Measurements from ENCODE around the gene DPYSL5.
A peak's percentile ranks its signal among the peaks of the same experiment; 100 is the strongest.
"Not testable (repeated sequence)": the region's sequence is repeated elsewhere in the genome, so short reads cannot be mapped to it uniquely, and the experiment has no call there.

The DPYSL5 gene

GRCh38 chr2:26875808-26876207 is 27.9 kb downstream of the DPYSL5 start:
- DNase-seq (ENCODE audit: low spot score), result no peak

GRCh38 chr2:26876260-26876659 is 28.3 kb downstream of the DPYSL5 start:
- no peak for DNase-seq (ENCODE audit: low spot score)

- no peak for DNase-seq (ENCODE audit: low spot score)
These were observed 29.3 kb downstream of the DPYSL5 start for GRCh38 chr2:26877276-26877675.

- no peak for DNase-seq (ENCODE audit: low spot score)
These were observed 32.2 kb downstream of the DPYSL5 start for GRCh38 chr2:26880161-26880560.

GRCh38 chr2:26880910-26881435 is 33.0 kb downstream of the DPYSL5 start:
- no peak for DNase-seq (ENCODE audit: low spot score)

- not testable (repeated sequence) for DNase-seq (ENCODE audit: low spot score)
These were observed 34.3 kb downstream of the DPYSL5 start for GRCh38 chr2:26882220-26882619.

GRCh38 chr2:26883956-26884355 is 36.0 kb downstream of the DPYSL5 start:
- DNase-seq (ENCODE audit: low spot score), result no peak

- DNase-seq (ENCODE audit: low spot score), result no peak
These were observed 36.6 kb downstream of the DPYSL5 start for GRCh38 chr2:26884486-26884885.

- DNase-seq (ENCODE audit: low spot score), result no peak
These were observed 37.9 kb downstream of the DPYSL5 start for GRCh38 chr2:26885651-26886329.

GRCh38 chr2:26886736-26887135 is 38.8 kb downstream of the DPYSL5 start:
- no peak for DNase-seq (ENCODE audit: low spot score)

- no peak for DNase-seq (ENCODE audit: low spot score)
These were observed 39.2 kb downstream of the DPYSL5 start for GRCh38 chr2:26887151-26887550.

GRCh38 chr2:26889796-26890195 is 41.9 kb downstream of the DPYSL5 start:
- DNase-seq (ENCODE audit: low spot score), result peak; percentile 6

GRCh38 chr2:26890341-26891000 is 42.5 kb downstream of the DPYSL5 start:
- DNase-seq (ENCODE audit: low spot score), result peak; percentile 8

GRCh38 chr2:26892133-26892532 is 44.2 kb downstream of the DPYSL5 start:
- DNase-seq (ENCODE audit: low spot score), result peak; percentile 3

GRCh38 chr2:26892922-26893524 is 45.1 kb downstream of the DPYSL5 start:
- DNase-seq (ENCODE audit: low spot score), result peak; percentile 4

- no peak for DNase-seq (ENCODE audit: low spot score)
These were observed 46.2 kb downstream of the DPYSL5 start for GRCh38 chr2:26894136-26894535.

GRCh38 chr2:26897807-26898479 is 50.0 kb downstream of the DPYSL5 start:
- no peak for DNase-seq (ENCODE audit: low spot score)

GRCh38 chr2:26898480-26899078 is 50.6 kb downstream of the DPYSL5 start:
- no peak for DNase-seq (ENCODE audit: low spot score)

- DNase-seq (ENCODE audit: low spot score), result no peak
These were observed 51.7 kb downstream of the DPYSL5 start for GRCh38 chr2:26899500-26900164.

- DNase-seq (ENCODE audit: low spot score), result no peak
These were observed 52.9 kb downstream of the DPYSL5 start for GRCh38 chr2:26900831-26901321.

All from AG20443 (cell line).